ENCODE data around the gene FHDC1. TPM values are rescaled to one million over a fixed set of nuclear protein-coding genes. Genes with fewer than 3 reads are reported as not detected.

Gene FHDC1
- total RNA-seq, 1 experiment from 2014 or later: 0.21 TPM

- POLR2A ChIA-PET: no interaction called here
- Histone ChIP-seq H3K4me3 (ENCODE audit: low read depth in 2 of 2, low read length in 2 of 2) (no peak overlapping the region), H3K36me3 (ENCODE audit: control insufficient read depth, insufficient read depth, low read length) (no peaks in the 10 kb centered on the region), H3K9me3 (ENCODE audit: control insufficient read depth, insufficient read depth, low read depth, low read length) (no peaks in the 10 kb centered on the region), H3K27me3 (ENCODE audit: control insufficient read depth, insufficient read depth, low read length) (no peaks in the 10 kb centered on the region), H3K4me1 (ENCODE audit: control insufficient read depth, insufficient read depth, low read length) (no peaks in the 10 kb centered on the region), H3K27ac (ENCODE audit: low read length) (no peak overlapping the region)
- TF ChIP-seq TCF7L2 (IDR thresholded peaks at IDR 0.05; ENCODE audit: low read depth, low read length) (no peak), REST (IDR thresholded peaks at IDR 0.05; ENCODE audit: insufficient read depth in 1 of 2, low read depth in 2 of 2, low read length in 1 of 2) (no peak), POLR2AphosphoS5 (IDR thresholded peaks at IDR 0.05; ENCODE audit: low read depth, low read length) (no peak), SIN3A (IDR thresholded peaks at IDR 0.05; ENCODE audit: borderline replicate concordance, insufficient read depth, low read depth, low read length) (no peak), CTCF (IDR thresholded peaks at IDR 0.05) (no peak)
- DNase-seq (ENCODE audit: low read depth, low spot score): no peak
- BruUV-seq (replicated peaks): no TSS peak
- CTCF ChIA-PET: interaction anchor here (0.6 kb wide), 1 partner anchor 127 kb away, joined by 3 read pairs; no protein-coding TSS in a partner anchor
- ATAC-seq: no peak
- intact Hi-C loops (cut with micrococcal nuclease; ENCODE audit: unreplicated experiment) (no loop called here), in situ Hi-C loops (cut with HindIII; ENCODE audit: low pct_unique_long_range_greater_than_20kb, low sequenced_read_pairs) (no loop called here)
These were observed 26.0 kb downstream of the FHDC1 start for GRCh38 chr4:152962150-152962549.

GRCh38 chr4:152964335-152964734 lies 28.2 kb downstream of the FHDC1 start:
- ChIA-PET POLR2A (no interaction called here), CTCF (no interaction called here)
- in situ Hi-C loops (cut with HindIII; ENCODE audit: low pct_unique_long_range_greater_than_20kb, low sequenced_read_pairs): no loop called here
- DNase-seq (ENCODE audit: low read depth, low spot score): no peak
- Histone ChIP-seq H3K4me3 (ENCODE audit: low read depth in 2 of 2, low read length in 2 of 2) (no peak overlapping the region), H3K9me3 (ENCODE audit: control insufficient read depth, insufficient read depth, low read depth, low read length) (no peaks in the 10 kb centered on the region), H3K36me3 (ENCODE audit: control insufficient read depth, insufficient read depth, low read length) (no peaks in the 10 kb centered on the region), H3K4me1 (ENCODE audit: control insufficient read depth, insufficient read depth, low read length) (no peaks in the 10 kb centered on the region), H3K27me3 (ENCODE audit: control insufficient read depth, insufficient read depth, low read length) (no peaks in the 10 kb centered on the region), H3K27ac (ENCODE audit: low read length) (no peak overlapping the region)
- TF ChIP-seq SIN3A (IDR thresholded peaks at IDR 0.05; ENCODE audit: borderline replicate concordance, insufficient read depth, low read depth, low read length) (no peak), REST (IDR thresholded peaks at IDR 0.05; ENCODE audit: insufficient read depth in 1 of 2, low read depth in 2 of 2, low read length in 1 of 2) (no peak), CTCF (IDR thresholded peaks at IDR 0.05) (no peak)
- no peak for ATAC-seq
- intact Hi-C loops (cut with micrococcal nuclease; ENCODE audit: unreplicated experiment): no loop called here
- no TSS peak for BruUV-seq (replicated peaks)
